T-helper 1 cell treated with Interleukin-12 subunit alpha and Interleukin-12 subunit beta and Interleukin-4 antibody, amounts not matched to agents 30 μg/mL and 1 μg/mL, for 36 hours (primary cell): ENCODE results near the gene JAKMIP2.
"Not testable (repeated sequence)": the region's sequence is repeated elsewhere in the genome, so short reads cannot be mapped to it uniquely, and the experiment has no call there.

Experiments used
- H3K27ac Mint-ChIP-seq: one replicate; pipeline ENCODE4 v1.8.0; 2021; ENCODE audit warnings: mild to moderate bottlenecking, mixed read lengths
- H3K27me3 Mint-ChIP-seq: one replicate; pipeline ENCODE4 v1.8.0; 2021; ENCODE audit warnings: low read depth, mixed read lengths
- H3K36me3 Mint-ChIP-seq: one replicate; pipeline ENCODE4 v1.8.0; 2021; ENCODE audit warnings: low read depth, mixed read lengths
- H3K4me1 Mint-ChIP-seq: one replicate; pipeline ENCODE4 v1.8.0; 2021; ENCODE audit warnings: low read depth, mixed read lengths
- H3K4me3 Mint-ChIP-seq: one replicate; pipeline ENCODE4 v1.8.0; 2021; ENCODE audit warnings: mild to moderate bottlenecking, moderate library complexity, mixed read lengths
- H3K9me3 Mint-ChIP-seq: one replicate; pipeline ENCODE4 v1.8.0; 2021; ENCODE audit warnings: mixed read lengths

JAKMIP2 gene

GRCh38 chr5:147743012-147743411 is 39.5 kb downstream of the JAKMIP2 start:
- H3K36me3 Mint-ChIP-seq: no peaks in the 10 kb centered on the region
- H3K27ac Mint-ChIP-seq: no peak overlapping the region
- no peaks in the 10 kb centered on the region for H3K4me1 Mint-ChIP-seq
- H3K27me3 Mint-ChIP-seq: no peaks in the 10 kb centered on the region
- no peaks in the 10 kb centered on the region for H3K9me3 Mint-ChIP-seq
- H3K4me3 Mint-ChIP-seq: no peak overlapping the region

GRCh38 chr5:147742151-147742550 is 40.4 kb downstream of the JAKMIP2 start:
- no peaks in the 10 kb centered on the region for H3K4me1 Mint-ChIP-seq
- H3K27me3 Mint-ChIP-seq: no peaks in the 10 kb centered on the region
- H3K9me3 Mint-ChIP-seq: no peaks in the 10 kb centered on the region
- H3K4me3 Mint-ChIP-seq: no peak overlapping the region
- H3K27ac Mint-ChIP-seq: no peak overlapping the region
- H3K36me3 Mint-ChIP-seq: no peaks in the 10 kb centered on the region

DNA sequence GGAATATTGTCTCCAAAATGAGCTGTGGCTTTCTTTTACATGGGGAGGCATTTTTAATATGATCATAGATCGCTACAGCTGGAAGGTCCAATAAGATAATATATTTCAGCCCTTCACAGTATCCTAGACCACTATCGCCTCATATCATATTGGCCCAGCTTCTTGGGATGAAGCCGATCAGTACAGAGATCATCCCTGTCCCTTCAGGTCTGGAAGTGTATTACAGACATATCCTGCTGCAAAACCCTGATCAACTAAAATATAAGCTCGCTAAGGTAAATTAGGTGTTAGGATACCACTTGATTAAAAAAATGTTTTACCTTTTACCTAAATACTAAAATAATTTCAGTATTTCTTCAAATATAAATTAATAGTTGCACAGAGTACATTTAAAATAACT is 41.7 kb downstream of the JAKMIP2 start:
- H3K27ac Mint-ChIP-seq: no peak overlapping the region
- H3K4me1 Mint-ChIP-seq: no peaks in the 10 kb centered on the region
- H3K36me3 Mint-ChIP-seq: no peaks in the 10 kb centered on the region
- no peaks in the 10 kb centered on the region for H3K9me3 Mint-ChIP-seq
- H3K4me3 Mint-ChIP-seq: no peak overlapping the region
- H3K27me3 Mint-ChIP-seq: no peaks in the 10 kb centered on the region

DNA sequence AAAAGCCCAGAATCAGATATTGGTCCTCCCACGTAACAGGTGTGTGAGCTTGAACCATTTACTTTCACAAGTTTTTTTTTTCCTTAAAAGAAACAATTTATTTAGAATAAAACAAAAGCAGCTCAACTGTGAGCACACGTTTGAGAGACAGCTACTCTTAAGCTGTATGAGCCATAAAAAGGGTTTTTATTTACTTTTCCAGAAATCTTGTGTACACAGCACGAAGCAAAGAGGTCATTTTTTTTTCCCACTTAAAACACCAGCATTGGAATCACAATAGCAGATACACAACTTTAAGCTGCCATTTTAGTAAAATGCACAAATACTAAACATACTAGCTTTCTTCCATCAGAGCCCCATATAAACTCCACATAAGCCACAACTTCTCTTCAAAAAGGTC is 44.6 kb downstream of the JAKMIP2 start:
- Mint-ChIP-seq H3K27ac (no peak overlapping the region), H3K4me1 (no peaks in the 10 kb centered on the region), H3K27me3 (no peaks in the 10 kb centered on the region), H3K9me3 (peaks cover 4% of the 10 kb centered on the region), H3K4me3 (no peak overlapping the region), H3K36me3 (no peaks in the 10 kb centered on the region)

GRCh38 chr5:147735621-147736125 is 46.9 kb downstream of the JAKMIP2 start:
- no peaks in the 10 kb centered on the region for H3K36me3 Mint-ChIP-seq

GRCh38 chr5:147734894-147735293 is 47.6 kb downstream of the JAKMIP2 start:
- Mint-ChIP-seq H3K9me3 (peaks cover 4% of the 10 kb centered on the region), H3K4me1 (no peaks in the 10 kb centered on the region), H3K27ac (no peak overlapping the region), H3K4me3 (no peak overlapping the region), H3K36me3 (no peaks in the 10 kb centered on the region), H3K27me3 (no peaks in the 10 kb centered on the region)

More at GRCh38 chr5:147735621-147736125, 46.9 kb downstream of the JAKMIP2 start:
- Mint-ChIP-seq H3K27me3 (no peaks in the 10 kb centered on the region), H3K27ac (no peak overlapping the region), H3K4me3 (no peak overlapping the region), H3K9me3 (peaks cover 4% of the 10 kb centered on the region), H3K4me1 (no peaks in the 10 kb centered on the region)

GRCh38 chr5:147733075-147733474 is 49.5 kb downstream of the JAKMIP2 start:
- Mint-ChIP-seq H3K27me3 (no peaks in the 10 kb centered on the region), H3K4me1 (no peaks in the 10 kb centered on the region), H3K9me3 (peaks cover 4% of the 10 kb centered on the region), H3K4me3 (no peak overlapping the region), H3K36me3 (no peaks in the 10 kb centered on the region), H3K27ac (no peak overlapping the region)

DNA sequence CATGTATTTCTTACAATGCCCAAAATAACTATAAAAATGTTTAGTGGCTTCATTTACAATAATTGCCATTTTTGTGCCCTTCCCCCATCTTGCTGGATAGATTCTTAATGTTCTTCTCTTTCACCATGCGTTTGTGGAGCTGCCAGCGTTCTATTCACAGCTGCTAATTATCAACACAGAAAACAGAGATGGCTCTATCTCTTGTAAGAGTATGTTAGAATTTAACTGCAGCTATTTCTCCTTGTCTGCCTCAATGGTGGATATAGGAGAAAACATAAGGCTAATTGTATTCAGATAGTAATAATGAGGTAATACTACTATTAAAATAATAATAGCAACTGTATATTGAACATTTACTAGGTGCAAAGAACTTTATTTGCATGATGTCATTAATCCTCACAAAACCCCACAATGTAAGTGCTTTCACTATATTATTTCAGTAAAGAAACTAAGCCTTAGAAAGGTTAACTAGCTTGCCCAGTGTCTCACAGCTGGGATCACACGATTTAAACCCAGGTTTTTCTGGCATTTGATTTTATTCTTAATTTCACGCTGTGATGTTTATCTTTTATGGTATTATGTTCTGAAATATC is 50.1 kb downstream of the JAKMIP2 start:
- Mint-ChIP-seq H3K9me3 (peaks cover 4% of the 10 kb centered on the region), H3K4me1 (no peaks in the 10 kb centered on the region), H3K4me3 (no peak overlapping the region), H3K36me3 (no peaks in the 10 kb centered on the region), H3K27ac (no peak overlapping the region), H3K27me3 (no peaks in the 10 kb centered on the region)

DNA sequence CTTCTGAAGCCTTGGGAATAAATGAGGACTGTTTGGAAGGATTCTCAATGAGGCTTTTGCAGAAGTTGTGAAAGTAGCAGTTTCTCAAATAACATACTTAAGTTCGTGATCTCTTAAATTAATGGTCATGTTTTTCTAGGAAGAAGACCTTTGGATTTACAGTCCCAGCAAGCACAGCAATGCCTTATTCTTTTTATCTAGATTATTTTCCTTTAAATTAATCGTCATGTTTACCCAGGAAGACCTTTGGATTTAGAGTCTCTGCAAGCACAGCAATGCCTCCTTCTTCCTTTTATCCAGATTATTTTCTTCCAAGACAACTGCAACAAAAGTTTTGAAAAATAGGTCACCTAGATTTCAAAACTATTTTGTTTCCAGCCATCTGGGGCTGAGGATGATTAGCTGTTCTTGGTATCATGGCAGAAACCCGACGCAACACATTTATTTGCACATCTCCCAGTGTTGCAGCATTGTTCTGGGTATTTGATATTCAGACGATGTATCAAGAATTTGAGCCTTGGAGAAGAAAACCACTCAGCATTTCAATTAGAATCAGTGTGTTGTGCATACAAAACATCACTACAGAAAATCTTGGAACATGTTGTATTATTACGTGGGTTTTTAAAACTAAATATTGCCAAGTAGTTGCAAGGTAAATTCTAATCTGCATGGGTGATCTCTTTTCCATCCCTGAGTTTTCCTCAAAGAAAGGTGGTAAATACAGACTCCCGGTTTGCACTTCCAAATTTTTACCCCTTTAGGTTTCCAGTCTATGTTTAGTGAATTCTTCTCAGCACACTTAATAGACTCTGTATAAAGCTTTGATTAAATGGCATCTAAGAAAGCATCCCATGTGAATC is 50.9 kb downstream of the JAKMIP2 start:
- Mint-ChIP-seq H3K4me1 (no peaks in the 10 kb centered on the region), H3K4me3 (no peak overlapping the region), H3K27ac (no peak overlapping the region), H3K36me3 (no peaks in the 10 kb centered on the region), H3K9me3 (peaks cover 4% of the 10 kb centered on the region), H3K27me3 (no peaks in the 10 kb centered on the region)

DNA sequence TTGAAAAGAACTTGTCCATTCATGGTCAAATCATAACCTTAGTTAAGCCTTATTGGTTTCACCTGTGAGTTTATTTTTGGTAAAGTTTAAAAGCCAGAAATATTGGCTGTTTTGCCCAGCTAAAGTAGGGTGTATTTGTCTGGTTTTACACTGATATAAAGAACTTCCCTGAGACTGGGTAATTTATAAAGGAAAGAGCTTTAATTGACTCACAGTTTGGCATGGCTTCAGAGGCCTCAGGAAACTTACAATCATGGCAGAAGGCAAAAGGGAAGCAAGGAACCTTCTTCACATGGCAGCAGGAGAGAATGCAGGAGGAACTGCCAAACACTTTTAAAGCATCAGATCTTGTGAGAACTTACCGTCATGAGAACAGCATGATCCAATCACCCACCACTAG is 55.3 kb downstream of the JAKMIP2 start:
- peaks cover 9% of the 10 kb centered on the region for H3K9me3 Mint-ChIP-seq
- no peak overlapping the region for H3K27ac Mint-ChIP-seq
- no peaks in the 10 kb centered on the region for H3K36me3 Mint-ChIP-seq
- H3K4me1 Mint-ChIP-seq: no peaks in the 10 kb centered on the region
- no peak overlapping the region for H3K4me3 Mint-ChIP-seq
- no peaks in the 10 kb centered on the region for H3K27me3 Mint-ChIP-seq

GRCh38 chr5:147721191-147721960 is 61.2 kb downstream of the JAKMIP2 start:
- not testable (repeated sequence) for H3K4me3 Mint-ChIP-seq, H3K27ac Mint-ChIP-seq, H3K27me3 Mint-ChIP-seq, H3K4me1 Mint-ChIP-seq, H3K36me3 Mint-ChIP-seq
- peaks cover 12% of the 10 kb centered on the region for H3K9me3 Mint-ChIP-seq

GRCh38 chr5:147713550-147714295 is 68.8 kb downstream of the JAKMIP2 start:
- no peak overlapping the region for H3K4me3 Mint-ChIP-seq
- no peaks in the 10 kb centered on the region for H3K27me3 Mint-ChIP-seq
- no peaks in the 10 kb centered on the region for H3K36me3 Mint-ChIP-seq
- H3K4me1 Mint-ChIP-seq: no peaks in the 10 kb centered on the region
- H3K27ac Mint-ChIP-seq: no peak overlapping the region
- H3K9me3 Mint-ChIP-seq: no peaks in the 10 kb centered on the region

DNA sequence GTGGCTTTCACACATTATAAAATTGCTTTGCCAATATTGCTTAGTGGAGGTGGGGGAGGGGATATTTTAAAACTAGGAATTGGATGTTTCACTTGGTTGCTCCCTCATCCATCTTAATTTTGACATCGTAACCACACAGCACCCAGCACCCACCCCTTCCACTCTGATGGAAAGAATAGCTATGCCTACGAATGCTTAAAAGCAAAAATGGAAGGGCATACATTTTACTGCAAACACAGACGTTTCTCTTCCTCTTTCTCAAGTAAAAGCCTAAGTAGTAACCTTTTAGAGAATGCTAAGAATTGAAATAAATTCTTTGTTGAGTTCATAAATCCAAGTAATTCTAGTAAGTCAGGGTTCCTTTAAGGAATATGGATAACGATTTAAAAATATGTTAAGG is 69.9 kb downstream of the JAKMIP2 start:
- Mint-ChIP-seq H3K36me3 (no peaks in the 10 kb centered on the region), H3K27ac (no peak overlapping the region), H3K27me3 (no peaks in the 10 kb centered on the region), H3K9me3 (no peaks in the 10 kb centered on the region), H3K4me1 (no peaks in the 10 kb centered on the region), H3K4me3 (no peak overlapping the region)

DNA sequence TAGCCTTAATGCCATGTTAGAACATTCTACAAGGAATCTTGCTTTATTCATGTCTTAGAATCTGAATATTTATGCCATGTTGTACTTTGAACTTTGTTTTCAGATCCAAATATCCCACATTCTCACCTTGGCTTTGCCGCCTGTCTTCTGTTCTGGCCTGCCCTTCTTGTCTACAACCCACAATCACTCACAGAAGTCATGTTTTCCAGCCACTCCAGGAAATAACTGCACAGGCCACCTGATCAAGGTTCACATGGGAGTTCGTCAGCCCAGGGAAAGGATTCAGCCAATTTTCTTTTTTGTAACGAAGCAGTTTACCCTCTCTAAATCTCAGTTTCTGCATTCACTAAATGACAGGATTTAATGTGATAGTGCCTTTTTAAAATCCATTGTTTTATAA is 70.5 kb downstream of the JAKMIP2 start:
- H3K9me3 Mint-ChIP-seq: no peaks in the 10 kb centered on the region
- H3K36me3 Mint-ChIP-seq: no peaks in the 10 kb centered on the region
- H3K27ac Mint-ChIP-seq: no peak overlapping the region
- no peak overlapping the region for H3K4me3 Mint-ChIP-seq
- no peaks in the 10 kb centered on the region for H3K27me3 Mint-ChIP-seq
- no peaks in the 10 kb centered on the region for H3K4me1 Mint-ChIP-seq
